GM12874 (cell line): ENCODE measurements around the gene PRIM1.

Experiments
- TF ChIP-seq, protein P1 (sequence below): IDR thresholded peaks from 2 replicates; pipeline ENCODE4 v1.5.1; 2011; ENCODE audit warnings: low read depth, mild to moderate bottlenecking, control low read depth, low read length, moderate library complexity; ENCODE audit not compliant: insufficient read depth

The PRIM1 gene

DNA sequence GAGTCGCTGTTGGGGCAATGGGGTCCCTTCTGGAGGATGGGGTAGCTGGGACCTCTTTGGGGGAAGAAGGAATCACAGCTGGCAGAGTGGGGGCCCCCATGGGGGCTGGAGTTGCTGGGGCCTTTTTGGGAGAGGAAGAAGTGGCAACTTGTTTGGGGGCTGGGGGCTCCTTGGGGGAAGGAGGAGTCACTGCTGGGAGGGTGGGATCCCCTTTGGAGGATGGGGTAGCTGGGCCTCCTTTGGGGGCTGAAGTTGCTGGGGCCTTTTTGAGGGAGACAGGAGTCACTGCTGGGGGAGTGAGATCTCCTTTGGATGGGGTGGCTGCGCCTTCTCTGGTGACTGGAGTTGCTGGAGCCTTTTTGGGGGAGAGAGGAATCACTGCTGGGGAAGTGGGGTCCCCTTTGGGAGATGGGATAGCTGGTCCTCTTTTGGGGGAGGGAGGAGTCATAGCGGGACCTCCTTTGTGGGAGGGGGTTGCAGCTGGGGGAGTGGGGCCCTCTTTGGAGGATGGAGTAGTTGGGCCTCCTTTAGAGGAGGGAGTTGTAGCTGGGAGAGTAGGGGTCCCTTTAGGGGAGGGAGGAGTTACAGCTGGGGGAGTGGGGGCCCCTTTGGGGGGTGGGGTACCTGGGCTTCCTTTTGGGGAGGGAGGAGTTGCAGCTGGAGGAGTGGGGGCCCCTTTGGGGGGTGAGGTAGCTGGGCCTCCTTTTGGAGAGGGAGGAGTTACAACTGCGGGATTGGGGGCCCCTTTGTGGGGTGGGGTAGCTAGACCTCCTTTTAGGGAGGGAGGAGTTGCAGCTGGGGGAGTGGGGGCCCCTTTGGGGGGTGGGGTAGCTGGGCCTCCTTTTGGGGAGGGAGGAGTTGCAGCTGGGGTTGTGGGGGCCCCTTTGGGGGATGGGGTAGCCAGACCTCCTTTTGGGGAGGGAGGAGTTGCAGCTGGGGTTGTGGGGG is 34.9 kb downstream of the PRIM1 start:
- TF ChIP-seq, protein P1, sequence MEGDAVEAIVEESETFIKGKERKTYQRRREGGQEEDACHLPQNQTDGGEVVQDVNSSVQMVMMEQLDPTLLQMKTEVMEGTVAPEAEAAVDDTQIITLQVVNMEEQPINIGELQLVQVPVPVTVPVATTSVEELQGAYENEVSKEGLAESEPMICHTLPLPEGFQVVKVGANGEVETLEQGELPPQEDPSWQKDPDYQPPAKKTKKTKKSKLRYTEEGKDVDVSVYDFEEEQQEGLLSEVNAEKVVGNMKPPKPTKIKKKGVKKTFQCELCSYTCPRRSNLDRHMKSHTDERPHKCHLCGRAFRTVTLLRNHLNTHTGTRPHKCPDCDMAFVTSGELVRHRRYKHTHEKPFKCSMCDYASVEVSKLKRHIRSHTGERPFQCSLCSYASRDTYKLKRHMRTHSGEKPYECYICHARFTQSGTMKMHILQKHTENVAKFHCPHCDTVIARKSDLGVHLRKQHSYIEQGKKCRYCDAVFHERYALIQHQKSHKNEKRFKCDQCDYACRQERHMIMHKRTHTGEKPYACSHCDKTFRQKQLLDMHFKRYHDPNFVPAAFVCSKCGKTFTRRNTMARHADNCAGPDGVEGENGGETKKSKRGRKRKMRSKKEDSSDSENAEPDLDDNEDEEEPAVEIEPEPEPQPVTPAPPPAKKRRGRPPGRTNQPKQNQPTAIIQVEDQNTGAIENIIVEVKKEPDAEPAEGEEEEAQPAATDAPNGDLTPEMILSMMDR: no peak

DNA sequence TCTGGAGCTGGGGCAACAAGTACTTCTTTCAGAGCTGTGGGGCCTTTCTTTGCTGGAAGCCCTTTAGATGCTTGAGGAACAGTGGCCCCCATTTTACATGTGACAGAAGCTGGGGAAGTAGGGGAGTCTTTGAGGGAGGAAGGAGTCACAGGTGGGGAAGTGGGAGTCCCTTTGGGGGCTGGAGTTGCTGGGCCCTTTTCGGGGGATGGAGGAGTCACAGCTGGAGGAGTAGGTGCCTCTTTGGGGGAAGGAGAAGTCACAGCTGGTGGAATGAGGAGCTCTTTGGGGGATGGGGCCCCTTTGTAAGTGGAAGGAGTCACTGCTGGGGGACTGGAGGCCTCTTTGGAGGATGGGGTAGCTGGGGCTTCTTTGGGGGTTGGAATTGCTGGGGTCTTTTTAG is 35.7 kb downstream of the PRIM1 start:
- TF ChIP-seq, protein P1: no peak

DNA sequence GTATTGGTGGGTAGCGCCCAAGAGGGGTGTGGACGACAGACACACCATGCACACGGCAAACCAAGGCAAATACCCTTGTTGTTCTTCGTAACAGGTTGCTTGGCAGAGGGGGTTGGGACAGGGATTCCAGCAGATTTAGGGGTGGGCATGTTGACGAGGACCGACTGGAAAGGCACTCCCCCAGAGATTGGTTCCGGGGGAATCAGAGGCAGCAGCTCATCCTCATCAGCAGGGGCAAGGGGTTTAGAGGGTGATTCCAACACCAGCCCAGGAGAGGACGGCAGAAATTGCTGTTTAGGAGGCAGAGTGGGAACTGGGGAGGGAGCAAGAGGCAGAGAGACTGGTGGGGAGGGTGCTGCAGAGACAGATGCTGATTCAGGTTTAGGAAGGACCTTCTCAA is 36.3 kb downstream of the PRIM1 start:
- TF ChIP-seq, protein P1: no peak

DNA sequence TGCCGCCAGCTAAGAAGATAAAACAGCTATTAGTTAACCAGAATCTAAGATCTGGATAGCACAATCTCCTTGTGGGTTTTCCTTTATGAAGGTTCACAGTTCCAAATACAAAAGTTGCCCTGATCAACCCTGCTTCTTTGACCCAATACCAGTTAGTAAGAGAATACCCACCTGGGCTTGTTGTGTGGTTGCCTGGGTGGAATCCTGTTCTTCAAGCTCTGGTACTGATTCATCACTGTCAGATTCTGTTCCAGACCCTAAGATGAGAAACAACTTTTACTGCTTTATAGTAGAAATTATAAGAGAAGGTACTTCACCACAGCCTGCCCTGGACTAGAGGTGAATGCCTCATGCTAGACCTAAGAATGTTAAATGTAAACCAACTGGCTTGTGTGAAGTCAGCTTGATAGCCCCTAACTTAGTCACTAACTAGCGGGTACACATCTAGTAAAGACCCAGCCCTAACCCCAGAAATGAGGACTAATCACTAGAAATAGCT is 37.6 kb downstream of the PRIM1 start:
- TF ChIP-seq, protein P1: no peak

DNA sequence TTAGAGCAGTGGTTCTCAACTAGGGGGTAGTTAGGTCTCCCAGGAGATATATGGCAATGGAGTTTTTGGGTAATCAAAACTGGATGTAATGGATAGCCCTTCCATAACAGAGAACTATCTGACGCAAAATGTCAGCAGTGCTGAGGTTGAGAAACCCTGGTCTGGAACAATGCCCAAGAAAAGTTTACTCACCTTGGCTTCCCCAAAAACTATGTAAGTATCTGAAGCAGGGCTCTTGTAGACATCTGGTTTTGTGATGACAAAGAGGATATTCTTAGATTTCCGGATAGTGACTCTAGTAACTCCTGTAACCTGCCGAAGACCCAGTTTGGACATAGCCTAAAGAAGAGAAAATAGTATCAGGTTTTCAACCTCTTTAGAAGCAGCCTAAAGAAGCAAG is 38.8 kb downstream of the PRIM1 start:
- TF ChIP-seq, protein P1: no peak

DNA sequence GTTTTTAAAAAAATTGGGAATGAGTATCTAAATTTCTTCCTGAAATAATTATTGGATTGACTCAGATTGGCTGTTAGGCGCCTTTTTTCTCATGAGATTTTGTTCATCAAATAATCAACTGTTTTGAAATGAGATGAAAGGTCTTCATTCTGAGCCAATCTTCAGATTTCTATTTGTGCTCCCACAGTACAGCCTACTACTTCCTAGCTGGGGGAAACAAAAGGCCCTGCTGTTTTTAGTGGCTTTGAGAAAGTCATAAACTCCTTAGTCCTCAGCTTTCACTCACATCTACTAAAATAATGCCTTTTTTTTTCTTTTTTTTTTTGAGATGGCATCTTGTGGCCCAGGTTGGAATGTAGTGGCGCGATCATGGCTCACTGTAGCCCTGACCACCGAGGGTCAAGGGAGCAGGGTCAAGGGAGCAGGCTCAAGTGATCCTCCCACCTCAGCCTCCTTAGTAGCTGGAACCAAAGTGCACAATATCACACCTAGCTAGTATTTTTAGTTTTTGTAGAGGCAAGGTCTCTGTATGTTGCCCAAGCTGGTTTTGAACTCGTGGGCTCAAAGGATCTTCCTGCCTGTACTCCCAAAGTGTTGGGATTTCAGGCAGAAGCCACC is 42.3 kb downstream of the PRIM1 start:
- TF ChIP-seq, protein P1: no peak

DNA sequence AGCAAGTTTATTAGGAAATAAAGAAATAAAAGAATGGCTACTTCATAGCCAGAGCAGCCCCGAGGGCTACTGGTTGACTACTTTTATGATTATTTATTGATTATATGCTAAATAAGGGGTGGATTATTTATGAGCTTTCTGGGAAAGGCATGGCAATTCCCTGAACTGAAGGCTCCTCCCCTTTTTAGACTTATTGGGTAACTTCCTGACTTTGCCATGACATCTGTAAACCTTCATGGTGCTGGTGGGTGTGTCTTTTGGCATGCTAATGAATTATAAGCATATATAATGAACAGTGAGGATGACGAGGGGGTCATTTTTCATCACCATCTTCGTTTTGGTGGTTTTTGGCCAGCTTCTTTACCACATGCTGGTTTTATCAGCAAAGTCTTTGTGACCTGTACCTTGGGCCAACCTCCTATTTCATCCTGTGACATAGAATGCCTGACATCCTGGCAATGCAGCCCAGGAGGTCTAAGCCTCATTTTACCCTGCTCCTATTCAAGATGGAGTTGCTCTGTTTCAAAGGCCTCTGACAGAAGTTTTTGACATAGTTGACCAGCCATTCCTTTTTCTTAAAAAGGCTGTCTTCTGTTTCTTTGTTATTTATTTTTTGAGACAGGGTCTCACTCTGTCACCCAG is 53.0 kb downstream of the PRIM1 start:
- TF ChIP-seq, protein P1: no peak
